ENCODE results near the gene MCC. TPM values are rescaled to one million over a fixed set of nuclear protein-coding genes. Genes with fewer than 3 reads are reported as not detected.

The MCC gene
- total RNA-seq, 1 donor from 2014 or later: 26.9 TPM

DNA sequence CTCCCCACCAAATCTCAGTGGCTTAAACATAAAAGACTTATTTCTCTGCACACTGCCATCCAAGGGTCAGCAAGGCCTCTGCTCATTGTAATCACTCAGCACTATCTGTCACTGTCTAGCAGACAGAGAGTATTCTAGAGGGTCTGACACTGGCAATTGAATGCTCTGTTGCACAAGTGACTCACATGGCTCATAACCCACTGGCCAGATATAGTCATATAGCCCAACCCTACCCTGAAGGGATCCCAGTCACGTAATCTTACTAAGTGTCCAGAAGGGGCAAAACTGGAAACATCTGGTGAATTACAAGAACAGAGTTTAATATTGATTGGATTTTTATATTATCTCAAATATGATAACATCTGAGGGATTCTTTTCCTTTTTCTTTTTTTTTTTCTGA is 134.2 kb downstream of the MCC start:
- Mint-ChIP-seq H3K4me3 (ENCODE audit: unreplicated experiment) (no peak overlapping the region), H3K4me1 (ENCODE audit: low read depth, unreplicated experiment) (peaks cover 3% of the 10 kb centered on the region), H3K27me3 (ENCODE audit: low read depth, unreplicated experiment) (no peaks in the 10 kb centered on the region), H3K27ac (ENCODE audit: unreplicated experiment) (no peak overlapping the region), H3K9me3 (ENCODE audit: unreplicated experiment) (peaks cover 3% of the 10 kb centered on the region), H3K36me3 (ENCODE audit: low read depth, unreplicated experiment) (no peaks in the 10 kb centered on the region)
- H2AFZ ChIP-seq (ENCODE audit: low read depth, low read length): no peak overlapping the region
- peaks cover 7% of the 10 kb centered on the region for H3K4me1 ChIP-seq (ENCODE audit: insufficient read depth, low read length)
- no peak overlapping the region for H3K27ac ChIP-seq (ENCODE audit: low read depth, low read length)
- H4K20me1 ChIP-seq (ENCODE audit: insufficient read depth, low read length): no peaks in the 10 kb centered on the region
- H3K27me3 ChIP-seq (ENCODE audit: insufficient read depth, low read length): no peaks in the 10 kb centered on the region
- DNase-seq (ENCODE audit: low read depth) (peak; percentile 37), FAIRE-seq (no peak)
- no peak overlapping the region for H3K4me3 ChIP-seq (ENCODE audit: insufficient read depth, low read depth, low read length)
- no peaks in the 10 kb centered on the region for H3K36me3 ChIP-seq (ENCODE audit: insufficient read depth, low read length)
- no peak overlapping the region for H3K4me2 ChIP-seq (ENCODE audit: low read length)
- H3K9ac ChIP-seq (ENCODE audit: low read length): no peak overlapping the region
- no peaks in the 10 kb centered on the region for H3K9me3 ChIP-seq (ENCODE audit: insufficient read depth, low read depth, low read length)
- H3K79me2 ChIP-seq (ENCODE audit: insufficient read depth, low read length): no peaks in the 10 kb centered on the region
- TF ChIP-seq, protein P1, sequence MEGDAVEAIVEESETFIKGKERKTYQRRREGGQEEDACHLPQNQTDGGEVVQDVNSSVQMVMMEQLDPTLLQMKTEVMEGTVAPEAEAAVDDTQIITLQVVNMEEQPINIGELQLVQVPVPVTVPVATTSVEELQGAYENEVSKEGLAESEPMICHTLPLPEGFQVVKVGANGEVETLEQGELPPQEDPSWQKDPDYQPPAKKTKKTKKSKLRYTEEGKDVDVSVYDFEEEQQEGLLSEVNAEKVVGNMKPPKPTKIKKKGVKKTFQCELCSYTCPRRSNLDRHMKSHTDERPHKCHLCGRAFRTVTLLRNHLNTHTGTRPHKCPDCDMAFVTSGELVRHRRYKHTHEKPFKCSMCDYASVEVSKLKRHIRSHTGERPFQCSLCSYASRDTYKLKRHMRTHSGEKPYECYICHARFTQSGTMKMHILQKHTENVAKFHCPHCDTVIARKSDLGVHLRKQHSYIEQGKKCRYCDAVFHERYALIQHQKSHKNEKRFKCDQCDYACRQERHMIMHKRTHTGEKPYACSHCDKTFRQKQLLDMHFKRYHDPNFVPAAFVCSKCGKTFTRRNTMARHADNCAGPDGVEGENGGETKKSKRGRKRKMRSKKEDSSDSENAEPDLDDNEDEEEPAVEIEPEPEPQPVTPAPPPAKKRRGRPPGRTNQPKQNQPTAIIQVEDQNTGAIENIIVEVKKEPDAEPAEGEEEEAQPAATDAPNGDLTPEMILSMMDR (IDR thresholded peaks at IDR 0.05; ENCODE audit: insufficient read depth, low read depth, low read length): no peak
- no peak for TF ChIP-seq EZH2 (IDR thresholded peaks at IDR 0.05; ENCODE audit: insufficient read depth, low read length)

DNA sequence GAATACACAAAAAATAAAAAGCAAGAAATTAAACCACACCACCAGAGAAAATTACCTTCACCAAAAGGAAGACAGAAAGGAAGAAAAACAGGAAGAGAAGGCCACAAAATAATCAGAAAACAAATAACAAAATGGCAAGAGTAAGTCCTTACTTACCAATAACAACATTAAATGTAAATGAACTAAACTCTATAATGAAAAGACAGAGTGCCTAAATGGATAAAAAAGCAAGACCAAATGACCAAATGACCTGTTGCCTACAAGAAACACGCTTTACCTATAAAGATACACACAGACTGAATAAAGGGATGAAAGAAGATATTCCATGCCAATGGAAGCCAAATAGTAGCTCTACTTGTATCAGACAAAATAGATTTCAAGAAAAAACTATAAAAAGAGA is 140.7 kb downstream of the MCC start:
- no peaks in the 10 kb centered on the region for H3K9me3 ChIP-seq (ENCODE audit: insufficient read depth, low read depth, low read length)

More for the DNA sequence above, 140.7 kb downstream of the MCC start:
- Histone ChIP-seq H3K27ac (ENCODE audit: low read depth, low read length) (no peak overlapping the region), H3K4me1 (ENCODE audit: insufficient read depth, low read length) (no peaks in the 10 kb centered on the region), H3K9ac (ENCODE audit: low read length) (no peak overlapping the region), H3K4me2 (ENCODE audit: low read length) (no peak overlapping the region), H3K36me3 (ENCODE audit: insufficient read depth, low read length) (no peaks in the 10 kb centered on the region), H3K27me3 (ENCODE audit: insufficient read depth, low read length) (no peaks in the 10 kb centered on the region), H3K4me3 (ENCODE audit: insufficient read depth, low read depth, low read length) (no peak overlapping the region), H2AFZ (ENCODE audit: low read depth, low read length) (no peak overlapping the region), H3K79me2 (ENCODE audit: insufficient read depth, low read length) (no peaks in the 10 kb centered on the region), H4K20me1 (ENCODE audit: insufficient read depth, low read length) (no peaks in the 10 kb centered on the region)
- FAIRE-seq: no peak
- TF ChIP-seq, protein P1 (IDR thresholded peaks at IDR 0.05; ENCODE audit: insufficient read depth, low read depth, low read length): no peak
- no peak for TF ChIP-seq EZH2 (IDR thresholded peaks at IDR 0.05; ENCODE audit: insufficient read depth, low read length)
- peaks cover 3% of the 10 kb centered on the region for H3K36me3 Mint-ChIP-seq (ENCODE audit: low read depth, unreplicated experiment)
- DNase-seq (ENCODE audit: low read depth): no peak
- no peaks in the 10 kb centered on the region for H3K27me3 Mint-ChIP-seq (ENCODE audit: low read depth, unreplicated experiment)
- peaks cover 14% of the 10 kb centered on the region for H3K4me1 Mint-ChIP-seq (ENCODE audit: low read depth, unreplicated experiment)
- H3K4me3 Mint-ChIP-seq (ENCODE audit: unreplicated experiment): no peak overlapping the region
- no peak overlapping the region for H3K27ac Mint-ChIP-seq (ENCODE audit: unreplicated experiment)
- peaks cover 10% of the 10 kb centered on the region for H3K9me3 Mint-ChIP-seq (ENCODE audit: unreplicated experiment)
